Urothelium cell line (cell line): ENCODE results near the gene DLEC1.
"Not testable (repeated sequence)": the region's sequence is repeated elsewhere in the genome, so short reads cannot be mapped to it uniquely, and the experiment has no call there.

ENCODE experiments used
- DNase-seq: peaks from one replicate; pipeline ENCODE4 v3.0.0; 2011; ENCODE audit warnings: low spot score, mixed read lengths
- FAIRE-seq: peaks from 2 replicates; lab custom pipeline; 2011; peaks lifted over from hg19 to GRCh38; lab: Jason Lieb, UNC

The DLEC1 gene

GRCh38 chr3:38135621-38136277, 96.7 kb downstream of the DLEC1 start:
- FAIRE-seq, DNase-seq: not testable (repeated sequence)

- DNase-seq (no peak), FAIRE-seq (no peak)
Observed at GRCh38 chr3:38136393-38136776, 97.4 kb downstream of the DLEC1 start.

- peak; percentile 68 for FAIRE-seq
Observed at GRCh38 chr3:38136777-38137614, 98.0 kb downstream of the DLEC1 start, which contains the start of gene ACAA1. ACAA1 (minus strand) TSS chr3:38137127; CDS start chr3:38137035, 92 bp downstream.

GRCh38 chr3:38137615-38138348, 98.8 kb downstream of the DLEC1 start:
- no peak for FAIRE-seq

More at GRCh38 chr3:38136777-38137614, 98.0 kb downstream of the DLEC1 start, which contains the start of gene ACAA1:
- DNase-seq = peak; percentile 99

GRCh38 chr3:38138349-38139190, 99.6 kb downstream of the DLEC1 start, which contains the start of gene MYD88:
MYD88 (plus strand) TSS chr3:38138661; CDS start chr3:38138701, 40 bp downstream.
- DNase-seq = peak; percentile 43
- FAIRE-seq = no peak

More at GRCh38 chr3:38137615-38138348, 98.8 kb downstream of the DLEC1 start:
- DNase-seq = no peak

GRCh38 chr3:38139191-38139590, 100.2 kb downstream of the DLEC1 start:
- FAIRE-seq = no peak
- DNase-seq = no peak

- DNase-seq = no peak
- FAIRE-seq = no peak
Observed at GRCh38 chr3:38139652-38140051, 100.6 kb downstream of the DLEC1 start.

- no peak for DNase-seq
- no peak for FAIRE-seq
Observed at GRCh38 chr3:38140326-38141172, 101.5 kb downstream of the DLEC1 start.

GRCh38 chr3:38141173-38141951, 102.4 kb downstream of the DLEC1 start:
- DNase-seq (no peak), FAIRE-seq (no peak)

- peak; percentile 40 for DNase-seq
- FAIRE-seq = no peak
Observed at GRCh38 chr3:38141952-38142273, 102.9 kb downstream of the DLEC1 start.

- no peak for DNase-seq
- no peak for FAIRE-seq
Observed at GRCh38 chr3:38142959-38143358, 104.0 kb downstream of the DLEC1 start.

- DNase-seq (no peak), FAIRE-seq (no peak)
Observed at GRCh38 chr3:38143511-38143910, 104.5 kb downstream of the DLEC1 start.

- FAIRE-seq (no peak), DNase-seq (no peak)
Observed at GRCh38 chr3:38146504-38146903, 107.5 kb downstream of the DLEC1 start.

- DNase-seq (no peak), FAIRE-seq (no peak)
Observed at GRCh38 chr3:38147421-38147820, 108.4 kb downstream of the DLEC1 start.

GRCh38 chr3:38148311-38148882, 109.4 kb downstream of the DLEC1 start:
- FAIRE-seq (no peak), DNase-seq (no peak)

- FAIRE-seq = no peak
Observed at GRCh38 chr3:38149708-38150107, 110.7 kb downstream of the DLEC1 start.

GRCh38 chr3:38150780-38151528, 111.9 kb downstream of the DLEC1 start:
- FAIRE-seq = no peak
- no peak for DNase-seq

More at GRCh38 chr3:38149708-38150107, 110.7 kb downstream of the DLEC1 start:
- no peak for DNase-seq
